Measurements from ENCODE around the gene TMEM43.
"Not testable (repeated sequence)": the region's sequence is repeated elsewhere in the genome, so short reads cannot be mapped to it uniquely, and the experiment has no call there.

TMEM43 gene

GRCh38 chr3:14117468-14118399, 7.1 kb upstream of the TMEM43 start:
- Histone ChIP-seq H3K27me3 (ENCODE audit: low read depth) (no peaks in the 10 kb centered on the region), H3K9me3 (no peaks in the 10 kb centered on the region), H3K4me1 (no peaks in the 10 kb centered on the region), H3K4me3 (no peak overlapping the region), H3K36me3 (replicated peaks) (peaks cover 38% of the 10 kb centered on the region)
- DNase-seq (ENCODE audit: low spot score in 2 of 2) = no peak
- in situ Hi-C loops (cut with MboI; ENCODE audit: low sequenced_read_pairs) = loop anchor here (25.0 kb wide), 1 partner anchor 455 kb away; no protein-coding TSS in a partner anchor

DNA sequence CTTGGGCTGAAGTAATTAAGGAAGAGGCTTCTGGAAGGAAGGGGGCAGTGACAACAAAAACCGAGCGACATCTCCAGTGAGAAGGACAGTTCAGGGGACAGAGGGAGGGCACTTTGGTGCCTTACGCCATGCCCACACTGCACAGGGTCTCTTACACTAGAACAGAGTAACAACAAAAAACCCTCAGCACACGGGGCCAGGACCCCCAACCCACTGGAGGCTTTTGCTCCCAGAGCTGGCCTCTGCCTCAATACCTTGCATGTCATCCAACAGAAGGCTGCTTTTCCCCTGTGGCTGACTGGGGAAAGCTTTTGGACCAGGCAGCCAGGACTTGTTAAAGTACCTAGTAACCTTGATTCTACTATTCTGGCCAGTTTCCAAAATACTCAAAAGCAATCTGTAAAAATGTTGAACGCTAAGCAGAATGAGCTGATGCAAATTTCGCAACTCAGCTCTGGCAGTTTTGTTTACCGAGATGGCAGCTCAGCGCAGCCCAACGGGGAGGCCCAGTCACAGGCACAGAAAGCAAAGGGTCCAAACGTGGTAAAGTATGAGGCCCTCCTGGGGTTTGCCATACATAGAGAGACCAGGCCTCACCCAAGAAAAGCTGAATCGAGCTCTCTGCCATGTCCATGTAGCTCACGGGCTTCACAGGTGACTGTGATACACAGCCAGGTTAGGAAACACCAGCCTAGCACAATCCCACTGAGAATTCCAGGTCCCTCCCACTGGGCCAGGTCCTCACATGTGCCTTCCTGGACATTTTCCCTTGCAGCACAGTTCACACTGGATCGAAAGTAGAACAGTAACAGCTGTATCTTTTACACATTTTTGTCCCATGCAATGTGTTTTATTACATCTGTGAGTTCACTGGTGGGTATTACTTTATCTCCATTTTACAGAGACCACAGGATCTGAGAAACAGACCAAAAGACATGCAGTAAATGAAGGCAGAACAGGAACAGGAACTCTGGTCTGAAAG, 6.2 kb upstream of the TMEM43 start:
- Histone ChIP-seq H3K36me3 (replicated peaks) (peaks cover 31% of the 10 kb centered on the region), H3K9me3 (no peaks in the 10 kb centered on the region), H3K27me3 (ENCODE audit: low read depth) (no peaks in the 10 kb centered on the region), H3K4me3 (no peak overlapping the region), H3K4me1 (peaks cover 4% of the 10 kb centered on the region; the same call in 1 of the 2 replicates)
- no peak for DNase-seq (ENCODE audit: low spot score in 2 of 2)
- in situ Hi-C loops (cut with MboI; ENCODE audit: low sequenced_read_pairs) = loop anchor here (25.0 kb wide), 1 partner anchor 456 kb away; no protein-coding TSS in a partner anchor

DNA sequence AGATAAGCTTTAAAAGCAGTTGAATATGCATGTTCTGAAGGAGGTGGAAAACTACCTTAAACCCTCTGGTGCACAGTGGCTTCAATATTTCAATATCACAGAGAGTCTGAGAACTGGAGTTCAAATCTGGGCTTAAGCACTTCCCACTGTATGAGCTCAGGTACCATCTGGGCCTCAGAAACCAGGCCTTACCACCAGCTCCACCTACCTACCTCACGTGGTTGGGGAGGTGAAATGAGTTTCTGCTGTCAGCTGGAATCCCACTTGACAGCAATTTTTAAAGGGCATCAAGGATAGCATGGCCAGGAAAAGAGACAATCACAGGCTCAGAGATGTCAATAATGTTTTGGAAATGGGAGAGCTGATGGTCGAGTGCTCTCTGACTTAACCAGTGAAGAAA, 5.2 kb upstream of the TMEM43 start:
- Histone ChIP-seq H3K4me1 (peaks cover 4% of the 10 kb centered on the region; the same call in 1 of the 2 replicates), H3K36me3 (replicated peaks) (peaks cover 22% of the 10 kb centered on the region), H3K4me3 (no peak overlapping the region), H3K27me3 (ENCODE audit: low read depth) (no peaks in the 10 kb centered on the region), H3K9me3 (no peaks in the 10 kb centered on the region)
- in situ Hi-C loops (cut with MboI; ENCODE audit: low sequenced_read_pairs) = loop anchor here (10.0 to 25.0 kb wide), 2 partner anchors 115 to 457 kb away; no protein-coding TSS in a partner anchor
- DNase-seq (ENCODE audit: low spot score in 2 of 2) = no peak

- Histone ChIP-seq H3K4me1 (peaks cover 4% of the 10 kb centered on the region; the same call in 1 of the 2 replicates), H3K4me3 (no peak overlapping the region), H3K9me3 (no peaks in the 10 kb centered on the region), H3K36me3 (replicated peaks) (peaks cover 15% of the 10 kb centered on the region), H3K27me3 (ENCODE audit: low read depth) (no peaks in the 10 kb centered on the region)
- DNase-seq (ENCODE audit: low spot score in 2 of 2) = no peak
- in situ Hi-C loops (cut with MboI; ENCODE audit: low sequenced_read_pairs) = loop anchor here (10.0 to 25.0 kb wide), 2 partner anchors 116 to 458 kb away; no protein-coding TSS in a partner anchor
Observed at GRCh38 chr3:14120111-14120920, 4.5 kb upstream of the TMEM43 start.

- not testable (repeated sequence) for H3K4me1 ChIP-seq; H3K36me3 ChIP-seq (replicated peaks); H3K9me3 ChIP-seq; H3K27me3 ChIP-seq (ENCODE audit: low read depth); DNase-seq (ENCODE audit: low spot score in 2 of 2); H3K4me3 ChIP-seq
- in situ Hi-C loops (cut with MboI; ENCODE audit: low sequenced_read_pairs) = loop anchor here (10.0 to 25.0 kb wide), 2 partner anchors 116 to 459 kb away; no protein-coding TSS in a partner anchor
Observed at GRCh38 chr3:14120921-14121448, 3.9 kb upstream of the TMEM43 start.

DNA sequence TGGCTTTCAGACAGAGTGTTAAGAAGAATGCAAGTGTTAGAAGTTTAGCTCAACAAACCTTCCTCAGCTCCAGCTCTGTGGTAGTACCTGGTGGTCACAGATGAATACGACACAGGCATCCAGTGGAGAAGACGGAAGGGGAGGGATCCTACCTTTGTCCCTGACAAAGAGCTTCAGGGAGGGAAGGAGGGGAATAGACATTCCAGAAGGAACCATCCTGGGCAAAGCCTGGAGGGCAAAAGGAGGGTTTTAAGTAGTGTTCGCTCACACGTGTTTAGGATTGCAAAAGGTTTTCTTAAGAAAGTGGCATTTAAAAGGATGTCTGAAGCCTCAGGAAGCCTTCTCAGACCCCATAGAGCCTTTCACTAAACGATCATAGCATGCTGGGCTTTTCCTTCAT, 3.0 kb upstream of the TMEM43 start:
- Histone ChIP-seq H3K4me1 (peaks cover 10% of the 10 kb centered on the region), H3K4me3 (no peak overlapping the region), H3K27me3 (ENCODE audit: low read depth) (no peaks in the 10 kb centered on the region), H3K9me3 (no peaks in the 10 kb centered on the region), H3K36me3 (replicated peaks) (peaks cover 6% of the 10 kb centered on the region; the same call in 1 of the 2 replicates)
- in situ Hi-C loops (cut with MboI; ENCODE audit: low sequenced_read_pairs) = loop anchor here (10.0 to 25.0 kb wide), 2 partner anchors 117 to 460 kb away; no protein-coding TSS in a partner anchor
- no peak for DNase-seq (ENCODE audit: low spot score in 2 of 2)

- Histone ChIP-seq H3K4me1 (peaks cover 10% of the 10 kb centered on the region), H3K9me3 (no peaks in the 10 kb centered on the region), H3K27me3 (ENCODE audit: low read depth) (no peaks in the 10 kb centered on the region), H3K4me3 (no peak overlapping the region), H3K36me3 (replicated peaks) (peaks cover 6% of the 10 kb centered on the region; the same call in 1 of the 2 replicates)
- in situ Hi-C loops (cut with MboI; ENCODE audit: low sequenced_read_pairs) = loop anchor here (10.0 to 25.0 kb wide), 2 partner anchors 118 to 460 kb away; no protein-coding TSS in a partner anchor
- no peak for DNase-seq (ENCODE audit: low spot score in 2 of 2)
Observed at GRCh38 chr3:14122301-14122700, 2.6 kb upstream of the TMEM43 start.

DNA sequence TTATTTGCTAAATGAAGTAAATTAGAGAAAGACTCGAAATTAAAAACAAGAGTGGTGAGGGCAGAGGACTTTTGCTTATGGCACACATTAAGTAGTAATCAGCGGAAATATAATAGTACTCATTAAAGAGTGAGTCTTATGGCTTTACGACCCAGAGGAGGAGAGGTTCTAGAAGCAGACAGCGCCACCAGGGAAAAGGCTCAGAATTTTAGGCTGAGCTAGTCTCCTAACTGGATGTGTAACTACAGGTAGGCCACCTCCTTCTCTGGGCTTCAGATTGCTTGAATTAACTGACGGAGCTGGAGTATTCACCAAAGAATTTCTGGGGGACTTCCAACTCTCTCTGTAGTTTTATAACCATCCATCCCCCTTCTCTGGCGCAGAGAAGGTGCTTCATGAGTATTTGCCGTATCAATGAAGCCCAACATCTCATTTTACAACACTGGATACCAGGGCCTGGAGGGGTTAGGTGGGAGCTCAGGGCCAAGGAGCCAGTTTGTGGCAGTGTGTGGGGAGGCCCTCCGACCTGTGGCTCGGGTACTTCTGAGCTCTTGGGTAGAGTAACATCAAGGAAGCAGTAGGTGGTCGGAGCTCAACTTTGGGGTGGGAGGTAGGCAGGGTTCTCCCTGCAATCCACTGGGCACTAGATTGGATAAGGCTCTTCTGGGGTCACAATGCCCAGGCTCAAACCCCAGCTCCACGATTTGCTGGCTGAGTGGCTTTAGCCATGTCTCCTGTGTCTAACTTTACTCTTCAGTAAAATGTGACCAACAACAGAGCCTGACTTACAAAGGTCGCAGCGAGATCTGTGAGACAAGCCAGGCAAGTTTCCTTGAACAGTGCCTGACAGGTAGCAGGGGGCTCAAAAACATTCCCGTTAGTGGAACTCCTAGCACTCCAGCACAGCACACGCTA, 1.3 kb upstream of the TMEM43 start:
- H3K4me1 ChIP-seq = peaks cover 10% of the 10 kb centered on the region
- in situ Hi-C loops (cut with MboI; ENCODE audit: low sequenced_read_pairs) = loop anchor here (10.0 to 25.0 kb wide), 2 partner anchors 119 to 461 kb away; no protein-coding TSS in a partner anchor
- no peaks in the 10 kb centered on the region for H3K9me3 ChIP-seq
- DNase-seq (ENCODE audit: low spot score in 2 of 2) = no peak
- H3K4me3 ChIP-seq = peak overlapping the region; percentile 87
- peaks cover 13% of the 10 kb centered on the region for H3K36me3 ChIP-seq (replicated peaks)
- H3K27me3 ChIP-seq (ENCODE audit: low read depth) = no peaks in the 10 kb centered on the region

DNA sequence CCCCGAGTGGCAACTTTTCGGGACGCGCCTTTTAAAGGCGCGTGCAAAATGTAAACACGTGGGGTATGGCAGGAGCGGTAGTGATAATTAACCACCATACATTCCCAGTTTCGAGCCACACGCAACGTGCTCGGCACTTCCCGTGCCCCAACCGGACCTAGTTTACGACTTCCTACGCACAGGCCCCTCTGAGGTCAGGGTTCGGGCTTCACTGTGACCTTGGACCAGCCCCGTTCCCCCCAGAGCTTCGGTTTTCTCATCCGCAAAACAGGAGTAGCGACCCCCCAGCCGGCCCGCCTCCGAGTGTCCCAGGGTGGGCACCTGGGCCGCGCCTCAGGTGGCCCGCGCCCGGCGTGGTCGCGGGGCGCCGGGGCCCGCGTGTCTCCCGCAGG, 633 bp upstream of the TMEM43 start:
- peaks cover 18% of the 10 kb centered on the region for H3K36me3 ChIP-seq (replicated peaks)
- H3K27me3 ChIP-seq (ENCODE audit: low read depth) = no peaks in the 10 kb centered on the region
- peak; percentile 17 to 64 for DNase-seq (ENCODE audit: low spot score in 2 of 2)

GRCh38 chr3:14125193-14126016, 553 bp downstream of the TMEM43 start:
- H3K36me3 ChIP-seq (replicated peaks) = peaks cover 18% of the 10 kb centered on the region
- H3K4me3 ChIP-seq = peak overlapping the region; percentile 87
- in situ Hi-C loops (cut with MboI; ENCODE audit: low sequenced_read_pairs) = loop anchor here (5.0 to 10.0 kb wide), 2 partner anchors 121 to 228 kb away; no protein-coding TSS in a partner anchor
- H3K4me1 ChIP-seq = peaks cover 10% of the 10 kb centered on the region
- H3K9me3 ChIP-seq = no peaks in the 10 kb centered on the region
- DNase-seq (ENCODE audit: low spot score in 2 of 2) = peak; percentile 72 to 76
- H3K27me3 ChIP-seq (ENCODE audit: low read depth) = no peaks in the 10 kb centered on the region

More for the DNA sequence above, 633 bp upstream of the TMEM43 start:
- in situ Hi-C loops (cut with MboI; ENCODE audit: low sequenced_read_pairs) = loop anchor here (10.0 to 25.0 kb wide), 2 partner anchors 119 to 462 kb away; no protein-coding TSS in a partner anchor
- peaks cover 10% of the 10 kb centered on the region for H3K4me1 ChIP-seq
- H3K9me3 ChIP-seq = no peaks in the 10 kb centered on the region
- peak overlapping the region; percentile 87 for H3K4me3 ChIP-seq
